Ovary (tissue), 9 donors: Measurements from ENCODE around the gene TUBB4B. TPM values are rescaled to one million over a fixed set of nuclear protein-coding genes. Genes with fewer than 3 reads are reported as not detected.

Source experiments
- DNase-seq, 5 donors: peaks; one replicate each; pipeline ENCODE4 v3.0.0-alpha.2; 2019 to 2020
- H3K27ac ChIP-seq, 2 donors: fragments of 200-600 bp; one replicate each; pipeline versions ENCODE4 v1.5.1 to v1.8.0; 2019 to 2022
- H3K27me3 ChIP-seq: fragments of 200-600 bp; one replicate; pipeline ENCODE4 v1.8.0; 2022
- H3K36me3 ChIP-seq: fragments of 200-600 bp; sonication (generic); one replicate; pipeline ENCODE4 v1.5.1; 2019
- H3K4me1 ChIP-seq: one replicate; pipeline ENCODE4 v1.8.1; 2013; ENCODE audit warnings: mild to moderate bottlenecking, moderate library complexity; ENCODE audit not compliant: insufficient read depth
- H3K4me3 ChIP-seq: fragments of 200-600 bp; sonication (generic); one replicate; pipeline ENCODE4 v1.5.1; 2017
- H3K9me3 ChIP-seq, 2 donors: fragments of 200-600 bp in 1 of 2; sonication (generic) in 1 of 2; one replicate each; pipeline versions ENCODE4 v1.5.1 to v1.8.1; 2013 to 2019; ENCODE audit warnings: mild to moderate bottlenecking in 1 of 2, moderate library complexity in 1 of 2
- EP300 ChIP-seq: sonication (generic); formaldehyde crosslinking; IDR thresholded peaks from one replicate; pipeline ENCODE4 v1.6.1; 2017; ENCODE audit warnings: antibody characterized with exemption
- POLR2A ChIP-seq: fragments of 450-650 bp; IDR thresholded peaks from one replicate; pipeline ENCODE4 v1.6.1; 2017; ENCODE audit warnings: antibody characterized with exemption, mild to moderate bottlenecking, moderate library complexity
- WGBS, 3 donors: extraction: QIAGEN DNeasy Blood & Tissue Kit in 1 of 3; methylation state at CpG; one replicate each; pipeline versions ENCODE4 v1.1.5 to v1.1.7; 2013 to 2017; 5-methylcytosine and 5-hydroxymethylcytosine counted together
- intact Hi-C, 4 donors: fragments of 100-400 bp; cut with DNase I; formaldehyde crosslinking; loops; one replicate each; pipeline versions ENCODE4 v1.11.0 to v1.15.1; 2022 to 2023
- polyA plus RNA-seq, 2 donors: library from polyadenylated mRNA; stranded (reverse); fragments of 200-250 nt in 1 of 2; fragments of 350-450 nt in 1 of 2; fragmentation: Illumina TruSeq in 1 of 2; extraction: RNeasy Lipid Tissue Mini Kit (QIAGEN cat#74804) in 1 of 2; gene quantifications; one replicate each; pipeline ENCODE4 v1.2.3, GENCODE V29; 2013 to 2014
- total RNA-seq, 7 donors: library from RNA; depleted of rRNA in 2 of 7; stranded (reverse); fragments of >200 nt in 2 of 7; fragmentation: NEBNext Ultra II Directional in 3 of 7; extraction: Animal tissue kit (Norgen Biotek cat#: 25700) in 3 of 7; gene quantifications; one replicate each; pipeline versions ENCODE4 v1.1.0 to v1.2.4, GENCODE V29; 2016 to 2023
- TF ChIP-seq, protein P1 (sequence below), 3 donors: fragments of 450-650 bp in 2 of 3; fragments of 200-600 bp in 1 of 3; IDR thresholded peaks; one replicate each; pipeline versions ENCODE4 v1.5.1 to v1.8.0; 2016 to 2022; ENCODE audit warnings: antibody characterized with exemption in 3 of 3, mild to moderate bottlenecking in 1 of 3
- donor health status: DM: no; HTN: no; CAD: no; lungs with moderate emphysema.
- donor health status: DM: no; HTN: no; CAD: no.
- donor health status: Bipolar disorder and iron deficiency.
- donor health status: DM: yes; HTN: yes; CAD: no.
- donor health status: DM: no; HTN: no; CAD: no.
- donor health status: DM: yes; HTN: yes; CAD: no.

TUBB4B gene
- total and polyA plus RNA-seq, 9 donors: 62.8 to 234 (median 135) TPM

GRCh38 chr9:137265496-137266161 is 24.5 kb downstream of the TUBB4B start:
- H3K27ac ChIP-seq: no peak overlapping the region
- H3K36me3 ChIP-seq: no peaks in the 10 kb centered on the region
- TF ChIP-seq, protein P1, sequence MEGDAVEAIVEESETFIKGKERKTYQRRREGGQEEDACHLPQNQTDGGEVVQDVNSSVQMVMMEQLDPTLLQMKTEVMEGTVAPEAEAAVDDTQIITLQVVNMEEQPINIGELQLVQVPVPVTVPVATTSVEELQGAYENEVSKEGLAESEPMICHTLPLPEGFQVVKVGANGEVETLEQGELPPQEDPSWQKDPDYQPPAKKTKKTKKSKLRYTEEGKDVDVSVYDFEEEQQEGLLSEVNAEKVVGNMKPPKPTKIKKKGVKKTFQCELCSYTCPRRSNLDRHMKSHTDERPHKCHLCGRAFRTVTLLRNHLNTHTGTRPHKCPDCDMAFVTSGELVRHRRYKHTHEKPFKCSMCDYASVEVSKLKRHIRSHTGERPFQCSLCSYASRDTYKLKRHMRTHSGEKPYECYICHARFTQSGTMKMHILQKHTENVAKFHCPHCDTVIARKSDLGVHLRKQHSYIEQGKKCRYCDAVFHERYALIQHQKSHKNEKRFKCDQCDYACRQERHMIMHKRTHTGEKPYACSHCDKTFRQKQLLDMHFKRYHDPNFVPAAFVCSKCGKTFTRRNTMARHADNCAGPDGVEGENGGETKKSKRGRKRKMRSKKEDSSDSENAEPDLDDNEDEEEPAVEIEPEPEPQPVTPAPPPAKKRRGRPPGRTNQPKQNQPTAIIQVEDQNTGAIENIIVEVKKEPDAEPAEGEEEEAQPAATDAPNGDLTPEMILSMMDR (IDR thresholded peaks at IDR 0.05): no peak
- no peak for TF ChIP-seq EP300
- TF ChIP-seq POLR2A: no peak
- H3K9me3 ChIP-seq: no peaks in the 10 kb centered on the region
- peaks cover 6% of the 10 kb centered on the region for H3K4me1 ChIP-seq
- H3K27me3 ChIP-seq: no peaks in the 10 kb centered on the region
- intact Hi-C loops: no loop called here
- H3K4me3 ChIP-seq: no peak overlapping the region
- WGBS, 3 donors: 88 to 89% (median 89%) methylated on average over 28 to 29 of the region's 29 CpGs
- DNase-seq: no peak

DNA sequence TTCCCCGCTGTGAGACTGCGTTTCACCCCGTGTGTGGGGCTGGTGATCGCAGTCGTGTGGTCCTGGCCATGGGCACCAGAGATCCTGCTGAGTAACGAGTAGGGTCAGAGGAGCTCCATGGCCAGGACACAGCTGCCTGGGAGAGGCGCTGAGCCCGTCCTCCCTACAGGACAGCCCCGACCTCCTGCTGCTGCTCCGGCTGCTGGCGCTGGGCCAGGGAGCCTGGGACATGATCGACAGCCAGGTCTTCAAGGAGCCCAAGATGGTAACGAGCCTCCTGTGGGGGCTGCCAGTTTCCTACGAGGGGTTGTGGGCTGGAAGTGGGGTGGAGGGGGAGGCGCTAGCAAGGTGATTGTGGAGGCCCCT is 25.1 kb downstream of the TUBB4B start:
- TF ChIP-seq POLR2A (no peak), EP300 (no peak)
- WGBS, 3 donors: 77 to 81% (median 80%) methylated on average over 15 of the region's 15 CpGs
- Histone ChIP-seq H3K27ac (no peak overlapping the region), H3K27me3 (no peaks in the 10 kb centered on the region), H3K9me3 (no peaks in the 10 kb centered on the region), H3K36me3 (no peaks in the 10 kb centered on the region), H3K4me3 (no peak overlapping the region), H3K4me1 (peaks cover 6% of the 10 kb centered on the region)
- intact Hi-C loops: no loop called here
- peak in 2 of 5 donors; percentile 12 to 39 for DNase-seq

DNA sequence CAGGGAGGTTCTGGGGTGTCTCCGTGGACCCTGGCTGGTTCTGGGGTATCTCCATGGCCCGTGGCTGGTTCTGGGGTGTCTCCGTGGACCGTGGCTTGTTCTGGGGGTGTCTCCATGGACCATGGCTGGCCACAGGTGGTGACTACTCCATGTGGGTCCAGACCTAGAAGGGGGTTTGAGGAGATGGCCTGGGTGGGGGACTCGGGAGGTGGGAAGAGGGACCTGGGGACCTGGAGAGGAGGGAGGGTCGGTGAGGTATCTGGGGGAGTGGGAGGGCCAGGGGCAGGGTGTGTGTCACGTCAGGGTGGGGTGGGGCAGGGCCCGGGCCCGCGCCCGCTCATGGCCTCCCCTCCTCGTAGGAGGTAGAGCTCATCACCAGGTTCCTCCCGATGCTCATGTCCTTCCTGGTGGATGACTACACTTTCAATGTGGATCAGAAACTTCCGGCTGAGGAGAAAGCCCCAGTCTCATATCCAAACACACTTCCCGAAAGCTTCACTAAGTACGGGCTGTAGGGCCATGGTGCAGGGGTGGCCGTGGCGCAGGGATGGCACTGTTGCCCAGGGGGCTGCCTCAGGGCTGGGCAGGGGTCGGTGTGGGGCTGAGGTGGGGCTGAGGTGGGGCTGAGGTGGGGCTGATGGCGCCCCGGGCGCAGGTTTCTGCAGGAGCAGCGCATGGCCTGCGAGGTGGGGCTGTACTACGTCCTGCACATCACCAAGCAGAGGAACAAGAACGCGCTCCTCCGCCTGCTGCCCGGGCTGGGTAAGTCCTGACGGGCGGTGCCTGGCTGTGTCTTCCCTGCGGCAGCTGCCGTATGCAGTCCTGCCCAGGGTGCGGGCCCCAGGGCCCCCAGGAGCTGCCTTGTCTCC is 25.7 kb downstream of the TUBB4B start:
- 86 to 90% (median 88%) methylated on average over 34 of the region's 34 CpGs for WGBS, 3 donors
- no peak overlapping the region for H3K4me3 ChIP-seq
- no peak overlapping the region for H3K27ac ChIP-seq
- TF ChIP-seq EP300 (no peak), POLR2A (no peak)
- TF ChIP-seq, protein P1 (IDR thresholded peaks at IDR 0.05): no peak
- H3K4me1 ChIP-seq: peaks cover 6% of the 10 kb centered on the region
- H3K36me3 ChIP-seq: no peaks in the 10 kb centered on the region
- DNase-seq: no peak
- intact Hi-C loops: no loop called here
- H3K27me3 ChIP-seq: no peaks in the 10 kb centered on the region
- H3K9me3 ChIP-seq: no peaks in the 10 kb centered on the region

DNA sequence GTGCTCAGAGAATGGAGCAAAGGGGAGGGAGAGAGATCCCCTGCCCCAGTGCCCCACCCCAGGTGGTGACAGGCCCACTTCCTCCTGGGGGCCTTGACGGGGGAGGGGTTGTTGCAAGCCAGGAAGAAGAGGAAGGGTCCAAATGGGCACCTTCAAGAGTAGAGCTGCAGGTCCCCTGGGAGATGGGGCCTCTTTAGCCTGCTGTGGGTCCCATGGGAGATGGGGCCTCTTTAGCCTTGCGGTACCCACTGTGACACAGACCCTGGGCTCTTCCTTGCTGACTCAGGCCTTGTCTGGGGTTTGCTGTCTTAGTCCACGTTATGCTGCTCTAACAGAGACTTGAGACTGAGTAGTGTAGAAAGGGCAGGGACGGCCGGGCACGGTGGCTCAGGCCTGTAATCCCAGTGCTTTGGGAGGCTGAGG is 26.9 kb downstream of the TUBB4B start:
- no peaks in the 10 kb centered on the region for H3K36me3 ChIP-seq
- WGBS, 3 donors: 78 to 90% (median 88%) methylated on average over 6 of the region's 6 CpGs

More for the DNA sequence above, 26.9 kb downstream of the TUBB4B start:
- no peak for DNase-seq
- Histone ChIP-seq H3K27ac (no peak overlapping the region), H3K9me3 (no peaks in the 10 kb centered on the region), H3K4me3 (no peak overlapping the region), H3K27me3 (no peaks in the 10 kb centered on the region), H3K4me1 (peaks cover 6% of the 10 kb centered on the region)
- intact Hi-C loops: no loop called here
- TF ChIP-seq, protein P1 (IDR thresholded peaks at IDR 0.05): no peak
- TF ChIP-seq POLR2A (no peak), EP300 (no peak)
